GM18498 (cell line): ENCODE data around the gene TMEM100.
A peak's percentile ranks its signal among the peaks of the same experiment; 100 is the strongest.

Experiments used
- ATAC-seq: cut with Tn5 transposase; IDR thresholded peaks from one replicate; pipeline ENCODE4 v1.9.1; 2021; ENCODE audit warnings: mild to moderate bottlenecking, moderate library complexity; ENCODE audit not compliant: unreplicated experiment

The TMEM100 gene

DNA sequence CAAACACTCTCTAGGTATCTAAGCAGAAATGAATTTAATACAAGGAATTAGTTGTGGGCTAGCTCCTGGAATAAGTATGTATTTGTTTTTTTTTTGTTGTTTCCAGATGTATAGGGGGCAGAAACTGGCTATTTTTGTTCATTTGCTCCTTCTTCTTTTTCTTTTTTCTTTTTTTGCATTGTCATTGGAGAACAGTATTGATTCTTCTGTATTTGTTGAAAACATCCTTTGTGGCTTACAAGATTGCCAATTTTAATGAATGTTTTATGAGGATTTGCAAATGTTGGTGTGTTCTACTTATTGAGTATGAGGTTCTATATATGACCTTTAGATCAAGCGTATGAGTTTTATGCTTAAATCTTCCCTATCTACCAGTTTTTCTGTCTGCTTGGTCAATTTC is 22.6 kb upstream of the TMEM100 start:
- no peak for ATAC-seq

DNA sequence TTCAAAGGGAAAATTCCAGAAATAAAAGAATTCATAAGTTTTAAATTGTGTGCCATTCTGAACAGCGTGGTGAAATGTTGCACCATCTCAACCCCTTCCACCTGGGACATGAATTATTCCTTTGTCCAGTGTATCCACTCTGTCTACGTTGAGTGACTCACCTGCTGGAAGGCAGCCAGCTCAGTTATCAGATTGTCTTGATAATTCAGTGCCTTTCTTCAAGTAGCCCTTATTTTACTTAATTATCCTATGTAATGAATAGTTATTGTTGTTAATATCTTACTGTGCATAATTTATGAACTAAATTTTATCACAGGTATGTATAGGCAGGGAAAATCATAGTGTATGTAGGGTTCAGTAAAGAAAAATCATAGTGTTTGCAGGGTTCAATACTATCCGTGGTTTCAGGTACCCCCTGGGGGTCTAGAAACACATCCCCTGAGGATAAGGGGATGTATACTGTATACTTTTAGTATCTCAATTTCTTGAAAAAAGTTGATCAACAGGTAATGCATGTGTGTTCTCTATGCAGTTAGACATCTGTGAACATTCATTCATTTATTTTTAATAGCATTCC is 20.5 kb upstream of the TMEM100 start:
- peak; percentile 38 for ATAC-seq

DNA sequence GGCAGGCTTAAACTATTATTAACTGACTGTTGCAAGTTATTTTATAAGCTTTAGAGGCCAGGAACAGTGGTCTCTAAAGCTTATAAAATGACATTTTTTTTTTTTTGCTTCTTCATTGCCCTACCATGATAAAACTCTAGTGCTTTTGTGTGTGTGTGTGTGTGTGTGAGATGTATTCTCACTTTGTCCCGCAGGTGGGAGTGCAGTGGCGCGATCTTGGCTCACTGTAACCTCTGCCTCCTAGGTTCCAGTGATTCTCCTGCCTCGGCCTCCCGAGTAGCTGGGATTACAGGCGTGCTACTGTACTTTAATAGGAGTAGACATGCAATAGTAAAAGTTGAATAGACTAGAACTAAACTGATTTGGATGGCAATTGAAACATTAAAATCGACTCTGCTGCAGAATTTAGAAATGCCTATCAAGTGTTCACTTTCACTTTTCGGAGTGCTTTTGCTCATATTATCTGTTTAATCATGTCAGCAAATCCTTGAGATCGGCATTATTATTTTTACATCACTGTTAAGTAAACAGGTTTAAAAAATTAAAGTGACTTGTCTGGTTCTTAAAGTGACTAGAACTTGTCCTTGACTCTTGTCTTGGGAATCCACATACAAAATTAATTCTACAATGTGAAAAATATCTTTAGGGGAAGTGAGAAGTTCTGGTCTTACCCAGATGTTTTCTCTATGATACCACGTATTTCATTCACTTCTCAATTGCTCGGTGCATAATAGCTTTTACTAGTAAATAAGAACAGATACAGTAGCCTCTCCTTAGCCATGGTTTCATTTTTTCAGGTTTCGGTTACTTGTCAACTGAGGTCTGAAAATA is 19.8 kb upstream of the TMEM100 start:
- ATAC-seq, result peak; percentile 95

DNA sequence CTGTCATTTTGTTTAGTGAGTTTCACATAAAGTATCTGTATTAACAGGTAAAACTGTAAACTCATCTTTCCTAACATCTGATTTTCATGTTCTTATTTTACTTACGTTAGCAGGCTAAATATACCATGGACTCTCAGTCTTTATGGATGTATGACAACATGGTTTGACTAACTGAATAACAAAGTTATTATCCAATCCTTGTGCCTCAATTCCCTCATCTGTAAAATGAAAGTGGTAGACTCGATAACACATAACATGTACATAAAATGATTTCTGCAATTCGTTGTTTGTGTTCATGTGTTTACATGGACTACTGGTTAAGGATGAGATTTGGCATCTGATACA is 18.7 kb upstream of the TMEM100 start:
- no peak for ATAC-seq

DNA sequence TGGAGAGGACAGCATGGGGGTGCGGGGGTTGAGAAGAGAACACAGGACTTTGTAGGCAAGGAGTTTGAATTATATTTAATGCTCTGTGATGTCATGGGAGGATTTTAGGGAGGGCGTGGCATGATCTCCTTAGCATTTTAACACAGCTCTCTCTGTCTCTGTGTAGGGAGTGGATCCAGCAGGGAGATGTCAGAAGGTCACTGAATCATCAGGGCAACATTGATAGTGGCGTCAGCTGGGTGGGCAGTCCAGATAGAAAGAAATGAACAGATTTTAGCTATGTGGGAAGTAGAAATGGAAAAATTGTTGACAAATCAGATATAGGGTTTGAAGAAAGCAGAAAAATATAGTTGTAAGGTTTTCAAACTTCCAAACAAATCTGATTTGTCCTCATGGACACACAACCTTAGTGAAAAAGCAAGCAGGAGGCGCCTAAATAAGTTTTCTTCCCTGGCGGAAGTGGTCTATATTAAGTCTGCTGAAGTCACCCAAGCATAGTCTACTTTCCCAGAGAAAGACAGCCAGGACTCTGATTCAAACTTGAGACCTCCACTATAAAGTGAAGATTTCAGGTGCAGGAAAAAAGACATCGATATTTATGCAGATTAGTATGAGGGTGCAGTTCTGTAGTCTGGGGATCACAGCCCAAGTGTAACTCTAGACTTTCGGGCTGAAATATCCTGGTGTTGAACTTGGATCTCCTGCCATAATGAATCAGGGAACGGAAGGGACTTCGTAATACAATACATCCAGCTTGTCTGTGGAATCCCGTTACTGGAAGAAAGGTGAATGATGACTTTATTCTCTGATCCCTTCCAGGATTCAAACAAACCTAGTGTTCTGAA is 18.1 kb upstream of the TMEM100 start:
- ATAC-seq, result no peak

DNA sequence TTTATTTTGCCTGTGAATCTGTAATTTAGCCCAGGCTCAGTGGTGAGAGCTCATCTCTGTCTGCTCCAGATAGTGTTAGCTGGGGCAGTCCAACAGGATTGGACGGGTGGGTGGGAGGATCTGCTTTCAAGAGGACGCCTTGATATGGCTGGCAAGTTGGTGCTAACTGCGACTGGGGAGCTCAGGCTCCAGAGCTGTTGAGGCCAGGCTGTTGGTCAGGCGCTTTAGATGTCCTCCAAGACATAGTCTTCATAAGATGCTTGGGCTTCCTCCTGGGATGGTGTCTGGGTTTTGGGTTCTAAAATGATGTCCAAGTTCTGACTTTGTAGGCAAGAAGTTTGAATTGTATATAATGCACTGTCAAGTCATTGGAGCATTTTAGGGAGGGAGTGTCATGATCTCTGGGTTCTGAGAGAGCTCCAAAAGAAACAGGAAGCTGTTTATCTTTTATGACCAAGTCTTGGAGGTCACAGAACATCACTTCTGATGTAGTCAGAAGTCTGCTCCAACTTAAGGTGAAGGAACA is 15.4 kb upstream of the TMEM100 start:
- no peak for ATAC-seq

DNA sequence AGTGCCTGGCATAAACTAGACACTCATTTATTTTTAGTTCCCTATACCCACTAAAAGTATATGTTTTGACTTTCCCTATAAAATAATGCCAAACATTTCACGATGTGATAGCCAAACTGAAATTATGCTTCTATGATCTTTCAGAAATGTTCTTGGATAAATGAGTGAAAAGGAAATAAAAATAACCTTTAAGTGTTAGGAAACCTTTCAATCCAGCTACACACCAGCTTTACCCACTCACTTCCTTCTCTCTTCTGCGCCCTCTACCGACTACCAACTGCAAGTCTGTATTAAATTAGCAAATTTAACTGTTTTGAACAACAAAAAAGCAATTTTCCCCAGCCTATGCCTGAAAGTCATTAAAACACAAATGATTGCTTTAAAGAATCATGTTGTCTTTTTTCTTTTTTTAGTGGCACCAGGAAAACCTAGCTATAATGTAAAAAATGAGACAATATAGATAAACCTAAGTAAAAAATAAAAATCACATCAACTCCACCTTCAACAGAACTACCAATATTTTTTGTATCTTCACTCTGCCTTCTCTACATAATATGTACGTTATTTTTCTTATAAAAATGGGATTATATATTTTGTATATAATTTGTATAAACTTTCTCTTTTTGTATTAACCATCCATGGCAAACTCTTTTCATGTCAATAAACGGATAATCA is 13.2 kb upstream of the TMEM100 start:
- ATAC-seq, result no peak

DNA sequence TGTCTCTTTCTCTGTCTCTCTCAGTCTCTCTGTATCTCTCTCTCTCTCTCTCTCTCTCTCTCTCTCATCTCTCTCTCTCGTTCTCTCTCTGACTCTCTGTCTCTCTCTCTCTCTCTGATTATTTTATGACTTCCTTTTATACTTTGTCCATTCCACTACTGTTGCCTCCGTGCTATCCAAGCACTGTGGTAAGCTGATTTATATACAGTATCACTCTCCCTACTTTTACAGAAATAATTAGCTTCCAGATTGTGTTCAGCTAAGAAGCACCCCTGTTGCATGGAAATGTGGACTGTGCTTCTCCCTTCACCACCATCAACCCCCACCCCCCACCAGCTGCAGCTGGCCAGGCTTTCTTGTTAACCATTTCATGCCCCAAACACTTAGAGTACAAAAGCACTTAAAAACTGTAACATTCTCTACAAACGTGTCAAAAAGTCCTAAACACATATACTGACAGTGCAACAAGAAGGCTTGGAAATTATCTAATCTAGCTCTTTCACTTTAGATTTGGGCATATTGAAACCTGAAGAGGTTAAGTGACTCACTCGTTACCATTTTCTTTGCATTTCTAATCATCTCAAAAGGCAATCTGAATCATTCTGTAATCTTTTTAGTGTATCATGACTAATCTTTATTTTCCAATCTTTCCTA is 11.6 kb upstream of the TMEM100 start:
- peak; percentile 68 for ATAC-seq

DNA sequence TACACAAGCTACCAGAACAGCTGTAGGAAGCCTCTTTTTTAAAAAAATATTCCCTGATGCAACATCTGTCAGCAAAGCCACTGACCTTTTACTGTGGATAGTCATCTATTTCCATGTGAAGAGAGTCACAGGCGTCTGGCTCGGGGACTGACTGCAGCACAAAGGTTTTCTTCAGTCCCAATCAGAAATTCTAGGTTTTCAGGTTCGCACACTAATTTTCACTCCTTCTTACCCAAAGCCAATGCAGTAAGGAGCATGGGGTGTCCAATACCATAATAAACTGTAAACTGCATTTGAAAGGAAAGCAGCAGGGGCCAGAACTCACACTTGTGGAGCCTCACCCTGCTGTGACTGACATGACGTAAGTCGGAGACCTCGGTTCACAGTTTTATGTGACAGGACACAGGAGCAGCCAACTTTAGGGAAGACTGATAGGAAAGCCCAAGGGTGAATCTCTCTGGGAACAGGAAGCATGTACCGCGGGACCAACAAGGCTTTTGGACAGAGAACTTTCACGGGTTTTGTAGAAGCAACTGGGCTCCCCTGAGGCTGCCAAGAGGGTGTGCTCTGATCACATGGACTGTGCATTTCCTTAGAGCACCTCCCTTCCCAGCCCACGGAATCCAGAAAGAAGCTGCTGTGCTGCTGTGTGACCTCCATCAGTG is 9.1 kb upstream of the TMEM100 start:
- ATAC-seq, result no peak

DNA sequence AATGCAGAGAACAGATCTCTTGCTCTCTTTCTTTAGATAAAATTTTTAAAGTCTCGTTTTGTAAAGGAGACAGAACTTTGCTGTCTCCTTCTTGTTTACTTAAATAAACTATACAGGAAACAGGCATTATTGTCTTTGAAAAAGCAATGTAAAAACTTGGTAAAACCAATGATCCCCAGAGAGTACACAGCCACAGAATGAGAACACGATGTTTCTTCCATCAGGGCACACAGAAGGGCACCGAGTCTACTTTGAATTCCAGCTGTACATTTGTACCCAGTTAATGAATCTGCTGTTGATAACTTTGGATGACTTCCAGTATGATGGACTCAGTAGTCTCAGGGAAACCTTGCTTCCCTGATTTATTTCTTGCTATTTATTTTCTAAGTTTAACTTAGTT is 8.1 kb upstream of the TMEM100 start:
- ATAC-seq, result no peak

DNA sequence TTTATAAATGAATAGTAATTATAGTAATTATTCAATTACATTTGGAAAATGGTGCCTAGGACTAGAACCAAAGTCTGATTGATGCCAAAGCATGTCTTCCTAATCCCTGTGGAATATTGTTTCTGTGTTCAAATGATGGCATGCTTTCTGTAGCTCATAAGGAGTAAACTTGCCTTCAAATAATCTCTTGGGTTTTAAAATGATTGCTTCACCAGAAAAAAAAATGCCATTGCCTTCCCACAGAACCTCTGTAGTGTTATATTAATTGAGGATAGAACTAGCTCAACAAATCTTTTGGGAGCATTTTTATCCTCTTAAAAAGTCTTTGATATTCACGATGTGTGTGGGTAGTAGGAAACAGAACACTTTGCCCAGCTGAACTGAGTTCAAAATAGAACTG is 7.7 kb upstream of the TMEM100 start:
- ATAC-seq, result no peak

DNA sequence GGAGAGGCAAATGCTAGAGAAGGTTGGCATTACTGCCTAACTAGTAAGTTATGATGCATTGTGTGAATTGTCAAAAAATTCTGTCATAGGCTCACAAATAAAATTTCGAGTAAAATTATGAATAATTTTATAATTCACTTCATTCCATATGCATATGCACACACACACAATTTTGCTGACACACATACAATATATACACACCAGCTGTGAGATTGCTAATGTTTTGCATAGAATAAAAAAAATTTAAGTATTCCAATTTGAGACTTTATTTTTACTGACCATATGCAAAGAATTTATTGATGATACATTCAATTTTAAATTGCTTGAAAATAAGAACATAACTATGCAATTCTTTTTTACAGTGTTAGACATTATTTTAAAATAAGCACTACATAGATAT is 6.8 kb upstream of the TMEM100 start:
- ATAC-seq, result no peak

DNA sequence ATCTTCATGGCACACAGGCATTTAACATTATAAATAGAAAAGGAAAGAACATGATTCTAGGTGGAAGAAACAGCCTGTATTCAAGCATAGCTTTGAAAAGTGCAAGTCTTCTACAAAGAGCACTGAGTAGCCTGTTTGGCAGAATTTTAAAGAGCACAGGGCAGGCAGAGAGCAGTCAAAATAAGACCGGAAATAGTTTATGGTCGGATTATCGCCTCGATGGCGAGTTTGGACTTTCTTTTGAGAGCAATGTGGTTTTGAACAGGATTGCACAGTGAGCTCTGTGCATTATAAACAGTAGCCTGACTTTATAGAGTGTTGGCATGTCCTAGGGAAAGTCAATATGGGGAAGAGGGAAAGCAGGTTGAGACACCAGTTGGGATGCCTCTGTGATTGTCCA is 6.2 kb upstream of the TMEM100 start:
- no peak for ATAC-seq

DNA sequence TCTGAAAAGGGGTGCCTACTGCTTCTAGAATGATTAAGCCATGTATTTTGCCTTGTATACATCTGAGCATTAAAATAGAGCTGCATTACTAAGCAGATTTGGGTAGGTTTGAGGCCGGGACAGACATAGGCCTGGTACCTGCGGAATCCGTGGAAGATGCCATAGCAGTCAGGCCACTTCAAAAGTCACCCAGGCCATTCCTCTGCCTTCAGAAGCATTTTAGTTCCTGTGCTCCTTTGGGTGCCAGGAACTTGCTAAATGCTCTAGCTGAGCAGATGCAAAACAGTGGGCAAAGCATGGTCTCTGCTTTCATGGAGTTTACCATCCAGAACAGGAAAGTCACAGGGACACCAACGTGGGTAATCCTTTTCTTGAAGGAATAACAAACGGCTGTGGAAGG is 5.7 kb upstream of the TMEM100 start:
- no peak for ATAC-seq

DNA sequence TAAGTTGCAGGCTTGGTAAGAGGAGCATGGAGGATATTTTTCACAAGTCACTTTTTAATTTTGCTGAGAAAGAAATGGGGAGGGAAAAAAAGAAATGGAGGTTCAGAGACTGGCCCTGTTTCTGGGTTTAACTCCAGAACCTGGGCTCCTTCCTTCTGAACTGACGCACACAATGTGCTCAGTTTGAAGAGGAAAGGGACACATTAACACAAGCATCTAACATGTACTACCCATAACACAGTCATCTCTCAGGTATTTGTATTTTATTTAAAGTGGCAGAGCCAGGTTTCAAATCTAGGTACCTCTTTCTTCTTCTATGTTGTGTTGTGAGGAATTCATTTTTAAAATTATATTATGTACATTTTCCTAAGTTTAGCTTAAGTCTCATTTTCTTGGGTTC is 5.3 kb upstream of the TMEM100 start:
- ATAC-seq, result no peak

DNA sequence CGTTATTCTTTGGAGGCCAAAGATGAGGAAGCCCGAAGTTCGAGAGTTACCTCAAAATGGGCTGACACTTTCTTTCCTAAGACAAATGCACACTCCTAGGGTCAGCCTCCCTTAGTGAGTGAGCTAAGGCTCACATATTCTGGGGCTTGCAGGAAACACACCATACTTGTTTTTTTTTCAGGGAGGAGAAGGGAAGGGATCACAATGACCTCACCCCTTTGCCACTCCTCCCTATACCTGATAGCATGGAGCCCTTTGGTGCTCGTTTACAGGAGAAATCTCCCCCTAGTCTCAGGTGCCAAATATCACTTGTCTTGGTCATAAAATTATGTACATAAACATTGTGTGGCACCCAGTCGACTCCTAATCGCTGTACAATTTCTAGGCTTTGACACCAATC is 4.6 kb upstream of the TMEM100 start:
- ATAC-seq, result no peak

DNA sequence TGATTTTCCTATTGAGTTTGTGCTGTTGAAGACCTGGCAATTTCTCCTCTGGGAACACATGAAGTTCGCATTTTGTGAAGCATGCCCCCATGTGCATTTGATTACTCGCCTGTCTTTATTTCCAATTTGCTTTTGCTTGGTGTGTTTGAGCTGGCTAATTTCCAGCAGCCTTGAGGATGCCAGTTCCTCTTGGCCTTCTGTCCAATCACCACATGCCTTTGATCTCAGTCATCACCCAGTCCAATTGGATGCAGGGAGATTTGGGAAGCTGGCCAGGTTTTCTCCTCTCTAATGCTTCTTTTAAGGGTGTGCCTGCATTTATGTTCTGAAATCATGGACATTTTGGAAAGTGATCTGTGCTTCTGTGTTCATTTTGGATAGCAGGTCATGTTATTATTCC is 3.8 kb upstream of the TMEM100 start:
- ATAC-seq, result no peak

DNA sequence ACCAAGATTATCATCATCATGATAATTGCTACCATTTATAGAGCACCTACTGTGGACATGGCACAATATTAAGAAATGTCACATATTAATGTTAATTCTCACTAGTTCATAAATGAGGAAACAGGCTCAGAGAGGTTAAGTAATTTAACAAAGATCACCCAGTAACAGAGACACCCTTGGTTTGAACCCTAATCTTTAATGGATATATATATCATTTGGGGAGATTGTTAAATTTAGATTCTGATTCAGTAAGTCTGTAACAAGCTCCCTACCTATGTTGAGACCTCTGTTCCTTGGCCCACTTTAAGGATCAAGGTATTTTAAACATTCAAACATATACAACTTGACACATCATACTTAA is 804 bp upstream of the TMEM100 start:
- no peak for ATAC-seq

DNA sequence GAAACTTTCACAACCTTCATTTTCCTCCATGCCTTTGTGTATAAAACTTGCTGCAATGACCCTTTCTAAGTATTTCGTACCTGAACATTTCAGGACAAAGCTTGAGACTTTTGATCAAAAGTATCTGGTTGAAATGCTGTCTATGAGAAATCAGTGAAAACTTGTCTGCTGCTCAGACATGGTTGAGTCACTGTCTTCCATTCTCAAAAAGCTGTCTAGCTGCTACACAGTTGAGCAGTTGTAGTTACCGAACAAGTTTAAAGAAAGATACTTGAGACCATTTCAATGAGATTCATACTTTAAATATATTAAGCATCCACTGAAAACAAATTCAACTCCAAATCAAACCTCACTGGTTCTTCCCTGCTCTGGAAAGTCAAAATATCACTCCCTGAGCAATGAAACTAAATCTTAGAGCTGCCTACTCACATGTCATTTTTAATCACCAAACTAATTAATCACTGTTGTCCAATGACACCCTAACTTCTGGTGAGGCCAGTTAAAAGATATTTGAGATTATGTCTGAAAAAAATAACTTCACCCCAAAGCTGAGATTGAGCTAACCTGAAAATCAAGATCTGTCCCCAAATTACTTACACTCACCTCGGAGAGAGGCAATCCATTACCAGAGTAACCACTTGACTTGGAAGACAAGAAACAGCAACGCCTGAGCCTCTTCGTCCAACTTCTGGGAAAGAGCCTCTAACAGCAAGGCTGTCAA is 488 bp downstream of the TMEM100 start:
- ATAC-seq, result no peak
